Body of pancreas (tissue), 4 donors: ENCODE results near the gene ZNF341. TPM values are rescaled to one million over a fixed set of nuclear protein-coding genes. Genes with fewer than 3 reads are reported as not detected.

Experiments
- ATAC-seq: fragments of 150-250 bp; one replicate; pipeline ENCODE4 v1.9.1; 2016
- DNase-seq, 4 donors: peaks; one replicate each; pipeline ENCODE4 v3.0.0-alpha.2; 2019
- H3K27ac ChIP-seq, 4 donors: fragments of 200-600 bp; sonication (generic); 1 replicate in 3 of 4; 2 replicates in 1 of 4; pipeline versions ENCODE4 v1.5.1 to v1.6.1; 2016 to 2019; ENCODE audit warnings: mild to moderate bottlenecking in 1 of 4, mixed read lengths in 1 of 4, moderate library complexity in 1 of 4
- H3K27me3 ChIP-seq, 2 donors: fragments of 200-600 bp; sonication (generic); one replicate each; pipeline ENCODE4 v1.6.0; 2016; ENCODE audit warnings: mild to moderate bottlenecking in 1 of 2
- H3K36me3 ChIP-seq, 2 donors: fragments of 200-600 bp; sonication (generic); replicated peaks in 1 of 2; 2 replicates each; pipeline ENCODE4 v1.5.1; 2016; ENCODE audit warnings: low read depth in 2 of 2; ENCODE audit not compliant: insufficient read depth in 1 of 2
- H3K4me1 ChIP-seq: fragments of 200-600 bp; sonication (generic); one replicate; pipeline ENCODE4 v1.6.0; 2016
- H3K4me3 ChIP-seq, 2 donors: fragments of 200-600 bp; sonication (generic); 1 replicate in 1 of 2; 2 replicates in 1 of 2; pipeline ENCODE4 v1.5.1; 2016 to 2019
- H3K9me3 ChIP-seq, 3 donors: fragments of 200-600 bp; sonication (generic); 1 replicate in 2 of 3; 2 replicates in 1 of 3; pipeline ENCODE4 v1.5.1; 2016
- CTCF ChIP-seq, 7 experiments: fragments of 450-650 bp in 4 of 7; fragments of 200-600 bp in 3 of 7; sonication (generic) in 3 of 7; IDR thresholded peaks; one replicate each; pipeline ENCODE4 v1.5.1; 2016 to 2019; ENCODE audit warnings: antibody characterized with exemption in 7 of 7
- POLR2A ChIP-seq, 3 donors: fragments of 450-650 bp; IDR thresholded peaks; one replicate each; pipeline ENCODE4 v1.6.1; 2016; ENCODE audit warnings: antibody characterized with exemption in 3 of 3, mild to moderate bottlenecking in 2 of 3
- WGBS, 2 donors: methylation state at CpG; one replicate each; pipeline ENCODE4 v1.1.5; 2017; 5-methylcytosine and 5-hydroxymethylcytosine counted together
- intact Hi-C: fragments of 100-400 bp; cut with DNase I; formaldehyde crosslinking; loops from one replicate; pipeline ENCODE4 v1.15.1; 2023
- total RNA-seq, 2 donors: library from RNA; depleted of rRNA; stranded (reverse); fragments of >200 nt; gene quantifications; one replicate each; pipeline ENCODE4 v1.1.0, GENCODE V29; 2016

The ZNF341 gene
- total RNA-seq, 2 donors from 2014 or later, result 0.33 to 0.78 TPM

- H3K4me3 ChIP-seq, result no peak overlapping the region
- no peak overlapping the region for H3K27ac ChIP-seq
- H3K36me3 ChIP-seq, result no peaks in the 10 kb centered on the region
- H3K27me3 ChIP-seq, result no peaks in the 10 kb centered on the region
- peaks cover 27% of the 10 kb centered on the region for H3K4me1 ChIP-seq
- H3K9me3 ChIP-seq, result no peaks in the 10 kb centered on the region
- intact Hi-C loops, result no loop called here
- no peak for ATAC-seq
- no peak for TF ChIP-seq POLR2A (IDR thresholded peaks at IDR 0.05)
- no peak for TF ChIP-seq CTCF (IDR thresholded peaks at IDR 0.05)
- no peak for DNase-seq
- WGBS, 2 donors, result 92 to 100% methylated on average over 1 of the region's 1 CpG
These were observed 42.3 kb upstream of the ZNF341 start for GRCh38 chr20:33689493-33689892.

DNA sequence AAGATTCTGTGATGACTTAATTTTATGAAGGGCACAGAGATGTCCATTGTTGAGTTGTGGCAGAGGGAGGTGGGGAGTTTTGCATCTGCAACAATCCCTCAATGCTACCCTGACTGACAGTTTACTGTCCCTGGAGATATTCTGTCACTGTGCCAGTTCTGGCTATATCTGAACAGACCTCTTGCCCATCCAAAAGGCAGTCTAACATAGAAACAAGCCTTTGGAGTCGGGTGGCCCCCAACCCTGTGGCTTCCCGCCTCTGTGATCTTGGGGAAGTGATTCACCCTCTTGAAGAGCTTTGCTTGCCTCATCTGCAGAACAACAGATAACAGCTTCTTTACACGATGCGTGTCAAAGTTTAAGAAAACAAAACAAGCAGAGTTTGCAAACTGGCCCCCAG is 41.8 kb upstream of the ZNF341 start:
- H3K4me3 ChIP-seq, result no peak overlapping the region
- WGBS, 2 donors, result 68 to 85% methylated on average over 4 of the region's 4 CpGs
- ATAC-seq, result no peak
- no peak for DNase-seq
- H3K27ac ChIP-seq, result no peak overlapping the region
- intact Hi-C loops, result no loop called here
- TF ChIP-seq CTCF (IDR thresholded peaks at IDR 0.05) (no peak), POLR2A (IDR thresholded peaks at IDR 0.05) (no peak)
- H3K4me1 ChIP-seq, result peaks cover 23% of the 10 kb centered on the region
- H3K27me3 ChIP-seq, result no peaks in the 10 kb centered on the region
- no peaks in the 10 kb centered on the region for H3K36me3 ChIP-seq
- no peaks in the 10 kb centered on the region for H3K9me3 ChIP-seq

- peaks cover 10% of the 10 kb centered on the region for H3K4me1 ChIP-seq
- intact Hi-C loops, result no loop called here
- 73 to 76% methylated on average over 5 of the region's 5 CpGs for WGBS, 2 donors
- TF ChIP-seq POLR2A (IDR thresholded peaks at IDR 0.05) (no peak), CTCF (IDR thresholded peaks at IDR 0.05) (no peak)
- no peak overlapping the region for H3K4me3 ChIP-seq
- H3K27me3 ChIP-seq, result no peaks in the 10 kb centered on the region
- ATAC-seq (no peak), DNase-seq (no peak)
- H3K36me3 ChIP-seq, result no peaks in the 10 kb centered on the region
- H3K9me3 ChIP-seq, result no peaks in the 10 kb centered on the region
- no peak overlapping the region for H3K27ac ChIP-seq
These were observed 38.5 kb upstream of the ZNF341 start for GRCh38 chr20:33693289-33693688.

- H3K36me3 ChIP-seq, result no peaks in the 10 kb centered on the region
- H3K9me3 ChIP-seq, result no peaks in the 10 kb centered on the region
- TF ChIP-seq CTCF (IDR thresholded peaks at IDR 0.05) (no peak), POLR2A (IDR thresholded peaks at IDR 0.05) (no peak)
- H3K4me1 ChIP-seq, result peaks cover 3% of the 10 kb centered on the region
- H3K4me3 ChIP-seq, result no peak overlapping the region
- DNase-seq (no peak), ATAC-seq (no peak)
- no peak overlapping the region for H3K27ac ChIP-seq
- H3K27me3 ChIP-seq, result no peaks in the 10 kb centered on the region
- intact Hi-C loops, result no loop called here
- whole genome bisulfite sequencing, 2 donors, result 77 to 79% methylated on average over 17 of the region's 17 CpGs
These were observed 37.8 kb upstream of the ZNF341 start for GRCh38 chr20:33693741-33694638.

GRCh38 chr20:33694639-33695012 is 37.2 kb upstream of the ZNF341 start:
- no peaks in the 10 kb centered on the region for H3K4me1 ChIP-seq
- WGBS, 2 donors, result 75 to 81% methylated on average over 6 of the region's 6 CpGs
- H3K27ac ChIP-seq, result no peak overlapping the region
- no peaks in the 10 kb centered on the region for H3K36me3 ChIP-seq
- H3K4me3 ChIP-seq, result no peak overlapping the region
- ATAC-seq (no peak), DNase-seq (no peak)
- intact Hi-C loops, result no loop called here
- no peaks in the 10 kb centered on the region for H3K9me3 ChIP-seq
- no peaks in the 10 kb centered on the region for H3K27me3 ChIP-seq
- TF ChIP-seq CTCF (IDR thresholded peaks at IDR 0.05) (no peak), POLR2A (IDR thresholded peaks at IDR 0.05) (no peak)
